Lower lobe of right lung (tissue), 2 donors: ENCODE results near the gene BICC1. TPM values are rescaled to one million over a fixed set of nuclear protein-coding genes. Genes with fewer than 3 reads are reported as not detected.

ENCODE experiments used
- ATAC-seq, 2 donors: fragments of 200-7000 bp; cut with Tn5 transposase; one replicate each; pipeline ENCODE4 v1.9.1; 2020 to 2022; ENCODE audit warnings: mild to moderate bottlenecking in 2 of 2, moderate library complexity in 2 of 2
- DNase-seq: peaks from one replicate; pipeline ENCODE4 v3.0.0-alpha.2; 2020
- H3K27ac ChIP-seq: fragments of 200-600 bp; one replicate; pipeline ENCODE4 v1.8.0; 2022
- H3K27me3 ChIP-seq: fragments of 200-600 bp; one replicate; pipeline ENCODE4 v1.8.0; 2022; ENCODE audit warnings: low read depth
- H3K36me3 ChIP-seq: fragments of 200-600 bp; one replicate; pipeline ENCODE4 v1.8.0; 2022; ENCODE audit warnings: mild to moderate bottlenecking
- H3K4me1 ChIP-seq: fragments of 200-600 bp; one replicate; pipeline ENCODE4 v1.8.0; 2022
- H3K4me3 ChIP-seq: fragments of 200-600 bp; one replicate; pipeline ENCODE4 v1.8.0; 2022; ENCODE audit warnings: mild to moderate bottlenecking
- H3K9me3 ChIP-seq: fragments of 200-600 bp; one replicate; pipeline ENCODE4 v1.8.0; 2022
- intact Hi-C: fragments of 100-400 bp; cut with DNase I; formaldehyde crosslinking; loops from one replicate; pipeline ENCODE4 v1.11.0; 2022
- long read RNA-seq: library from polyadenylated mRNA; unstranded; transcript quantifications from one replicate; pipeline ENCODE4 v2.0.0, GENCODE V29; 2021
- total RNA-seq: library from RNA; stranded (reverse); fragmentation: NEBNext Ultra II Directional; extraction: Animal tissue kit (Norgen Biotek cat#: 25700); gene quantifications from one replicate; pipeline ENCODE4 v1.2.1, GENCODE V29; 2021
- TF ChIP-seq, protein P1 (sequence below): fragments of 200-600 bp; IDR thresholded peaks from one replicate; pipeline ENCODE4 v1.8.0; 2022; ENCODE audit warnings: antibody characterized with exemption, mild to moderate bottlenecking
- donor health status: DM: no; HTN: yes; CAD: no; lungs with severe emphysema.

Gene BICC1, protein sequence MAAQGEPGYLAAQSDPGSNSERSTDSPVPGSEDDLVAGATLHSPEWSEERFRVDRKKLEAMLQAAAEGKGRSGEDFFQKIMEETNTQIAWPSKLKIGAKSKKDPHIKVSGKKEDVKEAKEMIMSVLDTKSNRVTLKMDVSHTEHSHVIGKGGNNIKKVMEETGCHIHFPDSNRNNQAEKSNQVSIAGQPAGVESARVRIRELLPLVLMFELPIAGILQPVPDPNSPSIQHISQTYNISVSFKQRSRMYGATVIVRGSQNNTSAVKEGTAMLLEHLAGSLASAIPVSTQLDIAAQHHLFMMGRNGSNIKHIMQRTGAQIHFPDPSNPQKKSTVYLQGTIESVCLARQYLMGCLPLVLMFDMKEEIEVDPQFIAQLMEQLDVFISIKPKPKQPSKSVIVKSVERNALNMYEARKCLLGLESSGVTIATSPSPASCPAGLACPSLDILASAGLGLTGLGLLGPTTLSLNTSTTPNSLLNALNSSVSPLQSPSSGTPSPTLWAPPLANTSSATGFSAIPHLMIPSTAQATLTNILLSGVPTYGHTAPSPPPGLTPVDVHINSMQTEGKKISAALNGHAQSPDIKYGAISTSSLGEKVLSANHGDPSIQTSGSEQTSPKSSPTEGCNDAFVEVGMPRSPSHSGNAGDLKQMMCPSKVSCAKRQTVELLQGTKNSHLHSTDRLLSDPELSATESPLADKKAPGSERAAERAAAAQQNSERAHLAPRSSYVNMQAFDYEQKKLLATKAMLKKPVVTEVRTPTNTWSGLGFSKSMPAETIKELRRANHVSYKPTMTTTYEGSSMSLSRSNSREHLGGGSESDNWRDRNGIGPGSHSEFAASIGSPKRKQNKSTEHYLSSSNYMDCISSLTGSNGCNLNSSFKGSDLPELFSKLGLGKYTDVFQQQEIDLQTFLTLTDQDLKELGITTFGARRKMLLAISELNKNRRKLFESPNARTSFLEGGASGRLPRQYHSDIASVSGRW
- 11.0 TPM for total RNA-seq
- long read RNA-seq, full-length matches to known transcripts, result 1 of 8 reads
- long read RNA-seq, partial matches to known transcripts, result 5 of 8 reads
- long read RNA-seq, other reads (novel, unspliced or antisense), result 2 of 8 reads

- DNase-seq (no peak), ATAC-seq (peak; percentile 66 to 71)
- Histone ChIP-seq H3K27ac (peak within 1 kb of the TSS; percentile 76), H3K27me3 (peaks cover 29% of the 10 kb centered on the region), H3K9me3 (no peaks in the 10 kb centered on the region), H3K36me3 (no peaks in the 10 kb centered on the region), H3K4me1 (peaks cover 14% of the 10 kb centered on the region), H3K4me3 (peak within 1 kb of the TSS; percentile 64)
- intact Hi-C loops, result no loop called here
- TF ChIP-seq, protein P1, sequence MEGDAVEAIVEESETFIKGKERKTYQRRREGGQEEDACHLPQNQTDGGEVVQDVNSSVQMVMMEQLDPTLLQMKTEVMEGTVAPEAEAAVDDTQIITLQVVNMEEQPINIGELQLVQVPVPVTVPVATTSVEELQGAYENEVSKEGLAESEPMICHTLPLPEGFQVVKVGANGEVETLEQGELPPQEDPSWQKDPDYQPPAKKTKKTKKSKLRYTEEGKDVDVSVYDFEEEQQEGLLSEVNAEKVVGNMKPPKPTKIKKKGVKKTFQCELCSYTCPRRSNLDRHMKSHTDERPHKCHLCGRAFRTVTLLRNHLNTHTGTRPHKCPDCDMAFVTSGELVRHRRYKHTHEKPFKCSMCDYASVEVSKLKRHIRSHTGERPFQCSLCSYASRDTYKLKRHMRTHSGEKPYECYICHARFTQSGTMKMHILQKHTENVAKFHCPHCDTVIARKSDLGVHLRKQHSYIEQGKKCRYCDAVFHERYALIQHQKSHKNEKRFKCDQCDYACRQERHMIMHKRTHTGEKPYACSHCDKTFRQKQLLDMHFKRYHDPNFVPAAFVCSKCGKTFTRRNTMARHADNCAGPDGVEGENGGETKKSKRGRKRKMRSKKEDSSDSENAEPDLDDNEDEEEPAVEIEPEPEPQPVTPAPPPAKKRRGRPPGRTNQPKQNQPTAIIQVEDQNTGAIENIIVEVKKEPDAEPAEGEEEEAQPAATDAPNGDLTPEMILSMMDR, result no peak
Observed at GRCh38 chr10:58512491-58513187, at the start of gene BICC1. Gene BICC1 (plus strand): TSS chr10:58512872. CDS start chr10:58513144, 272 bp downstream.

- no peak overlapping the region for H3K4me3 ChIP-seq
- H3K27me3 ChIP-seq, result no peaks in the 10 kb centered on the region
- intact Hi-C loops, result no loop called here
- H3K4me1 ChIP-seq, result no peaks in the 10 kb centered on the region
- ATAC-seq (no peak), DNase-seq (no peak)
- TF ChIP-seq, protein P1, result no peak
- H3K27ac ChIP-seq, result no peak overlapping the region
- no peaks in the 10 kb centered on the region for H3K9me3 ChIP-seq
- H3K36me3 ChIP-seq, result no peaks in the 10 kb centered on the region
Observed at GRCh38 chr10:58464956-58465355, 47.7 kb upstream of the BICC1 start.

DNA sequence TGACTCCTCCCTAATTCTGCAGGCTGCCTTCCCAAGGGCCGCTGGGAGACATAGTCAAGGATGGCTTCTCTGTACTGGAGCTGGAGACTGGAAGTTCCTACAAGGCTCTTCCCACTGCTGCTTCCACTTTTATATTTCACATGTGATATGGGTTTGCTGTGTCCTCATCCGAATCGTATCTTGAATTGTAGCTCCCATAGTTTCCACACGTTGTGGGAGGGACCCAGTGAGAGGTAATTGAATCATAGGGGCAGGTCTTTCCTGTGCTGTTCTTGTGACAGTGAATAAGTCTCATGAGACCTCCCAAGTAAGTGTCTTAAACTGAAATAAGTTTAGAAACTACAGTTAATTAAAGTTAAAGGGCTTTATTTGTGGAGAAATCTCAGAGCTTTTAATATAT lies 47.0 kb upstream of the BICC1 start:
- DNase-seq, result no peak
- Histone ChIP-seq H3K4me3 (no peak overlapping the region), H3K27ac (no peak overlapping the region), H3K9me3 (no peaks in the 10 kb centered on the region), H3K27me3 (no peaks in the 10 kb centered on the region), H3K4me1 (no peaks in the 10 kb centered on the region), H3K36me3 (no peaks in the 10 kb centered on the region)
- ATAC-seq, result no peak
- TF ChIP-seq, protein P1, result no peak
- intact Hi-C loops, result no loop called here

DNA sequence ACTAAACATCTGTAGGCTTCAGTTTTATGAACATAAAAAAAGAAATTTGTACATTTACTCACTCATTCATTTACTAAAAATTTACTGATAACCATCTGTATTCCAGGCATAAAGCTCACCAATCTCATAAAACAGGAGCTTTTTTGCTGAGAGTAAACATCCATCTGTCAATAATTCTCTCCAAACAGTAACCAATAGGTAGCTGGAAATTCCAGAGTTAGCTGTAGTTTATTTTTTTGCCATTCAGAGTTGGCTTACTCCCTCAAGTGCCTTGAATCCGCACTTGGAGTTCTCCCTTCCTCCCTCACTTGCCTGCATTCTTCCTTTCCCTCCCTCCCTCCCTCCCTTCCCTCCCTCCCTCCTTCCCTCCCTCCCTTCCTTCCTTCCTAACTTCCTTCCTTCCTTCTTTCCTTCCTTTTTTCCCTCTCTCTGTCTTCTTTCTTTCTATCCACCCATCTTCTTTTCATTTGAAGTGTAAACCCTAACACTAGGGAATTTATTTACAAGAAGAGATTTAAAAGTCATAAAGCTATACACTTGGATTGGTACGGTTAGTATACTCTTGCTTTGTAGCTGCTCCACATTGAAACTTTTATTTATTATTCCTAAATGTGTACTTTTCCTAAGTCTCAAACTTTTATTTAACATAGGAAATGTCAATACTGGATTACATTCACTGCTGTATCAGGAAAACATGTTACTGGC lies 44.6 kb upstream of the BICC1 start:
- TF ChIP-seq, protein P1, result no peak
- intact Hi-C loops, result no loop called here
- no peaks in the 10 kb centered on the region for H3K27me3 ChIP-seq
- H3K9me3 ChIP-seq, result no peaks in the 10 kb centered on the region
- no peak overlapping the region for H3K4me3 ChIP-seq
- H3K4me1 ChIP-seq, result no peaks in the 10 kb centered on the region
- DNase-seq, result no peak
- H3K36me3 ChIP-seq, result no peaks in the 10 kb centered on the region
- H3K27ac ChIP-seq, result no peak overlapping the region
- peak in 1 of 2 donors; percentile 27 for ATAC-seq
